A549 (cell line): ENCODE results near the gene LBX2.

Experiments used
- CBX2 ChIP-seq: fragments of 200-600 bp; sonication (generic); IDR thresholded peaks from 2 replicates; pipeline ENCODE4 v1.6.1; 2016; ENCODE audit warnings: low read depth, mild to moderate bottlenecking, borderline replicate concordance
- EHMT2 ChIP-seq: fragments of 200-600 bp; sonication (generic); IDR thresholded peaks from 2 replicates; pipeline ENCODE4 v1.6.1; 2016; ENCODE audit warnings: antibody characterized with exemption, low read depth, mild to moderate bottlenecking, moderate library complexity
- EP300 ChIP-seq, 2 experiments: fragments of >200 bp; sonication (Bioruptor Twin); formaldehyde crosslinking; IDR thresholded peaks; 2 replicates in 1 of 2; 3 replicates in 1 of 2; pipeline ENCODE4 v1.6.1; 2016 to 2017
- KDM1A ChIP-seq: fragments of 200-600 bp; sonication (generic); IDR thresholded peaks from 2 replicates; pipeline ENCODE4 v1.6.1; 2016; ENCODE audit warnings: low read depth, mild to moderate bottlenecking
- MAFK ChIP-seq: fragments of 450-650 bp; IDR thresholded peaks from 2 replicates; pipeline ENCODE4 v1.6.1; 2014; ENCODE audit not compliant: partially characterized antibody
- MYC ChIP-seq: IDR thresholded peaks from 2 replicates; pipeline ENCODE4 v1.6.1; 2012; ENCODE audit warnings: mild to moderate bottlenecking, inconsistent platforms, low read length, improper control_type of control experiment, borderline replicate concordance
- NPAS2 ChIP-seq: fragments of 250-450 bp; sonication (Bioruptor Pico); IDR thresholded peaks from 2 replicates; pipeline ENCODE4 v1.8.0; 2022; ENCODE audit warnings: mild to moderate bottlenecking, moderate library complexity, borderline replicate concordance
- POLR2A ChIP-seq: IDR thresholded peaks from 2 replicates; pipeline ENCODE4 v1.6.1; 2012; ENCODE audit warnings: mild to moderate bottlenecking, low read length
- TF ChIP-seq, protein P1 (sequence below): fragments of >200 bp; sonication (Bioruptor Twin); formaldehyde crosslinking; IDR thresholded peaks from 3 replicates; pipeline ENCODE4 v1.5.1; 2016

DNA sequence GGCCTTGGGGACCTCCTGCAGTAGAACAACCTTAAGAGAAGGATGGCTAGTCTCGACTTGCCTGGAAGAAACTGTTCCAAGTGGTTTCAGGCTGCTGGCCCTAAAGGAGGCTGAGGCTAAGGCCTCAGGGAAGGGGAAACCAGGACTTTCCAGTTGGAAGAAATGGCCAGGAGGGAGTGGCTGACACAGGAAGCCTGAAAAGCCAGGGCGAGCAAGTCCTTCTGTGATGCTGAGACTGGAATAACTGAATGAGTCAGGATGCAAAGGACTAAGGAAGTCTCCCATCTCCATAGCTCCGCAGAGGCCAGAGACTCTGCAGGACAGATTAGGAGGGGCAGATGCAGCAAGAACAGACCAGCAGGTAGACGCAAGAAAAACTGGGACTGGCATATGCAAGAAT is 37.7 kb upstream of the LBX2 start:
- TF ChIP-seq, protein P1, sequence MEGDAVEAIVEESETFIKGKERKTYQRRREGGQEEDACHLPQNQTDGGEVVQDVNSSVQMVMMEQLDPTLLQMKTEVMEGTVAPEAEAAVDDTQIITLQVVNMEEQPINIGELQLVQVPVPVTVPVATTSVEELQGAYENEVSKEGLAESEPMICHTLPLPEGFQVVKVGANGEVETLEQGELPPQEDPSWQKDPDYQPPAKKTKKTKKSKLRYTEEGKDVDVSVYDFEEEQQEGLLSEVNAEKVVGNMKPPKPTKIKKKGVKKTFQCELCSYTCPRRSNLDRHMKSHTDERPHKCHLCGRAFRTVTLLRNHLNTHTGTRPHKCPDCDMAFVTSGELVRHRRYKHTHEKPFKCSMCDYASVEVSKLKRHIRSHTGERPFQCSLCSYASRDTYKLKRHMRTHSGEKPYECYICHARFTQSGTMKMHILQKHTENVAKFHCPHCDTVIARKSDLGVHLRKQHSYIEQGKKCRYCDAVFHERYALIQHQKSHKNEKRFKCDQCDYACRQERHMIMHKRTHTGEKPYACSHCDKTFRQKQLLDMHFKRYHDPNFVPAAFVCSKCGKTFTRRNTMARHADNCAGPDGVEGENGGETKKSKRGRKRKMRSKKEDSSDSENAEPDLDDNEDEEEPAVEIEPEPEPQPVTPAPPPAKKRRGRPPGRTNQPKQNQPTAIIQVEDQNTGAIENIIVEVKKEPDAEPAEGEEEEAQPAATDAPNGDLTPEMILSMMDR = no peak
- TF ChIP-seq KDM1A (no peak), MYC (no peak), EP300 (IDR thresholded peaks at IDR 0.05) (no peak), POLR2A (no peak), MAFK (no peak), EHMT2 (no peak), CBX2 (no peak), NPAS2 (CRISPR knock-in tag) (no peak)
